K562 (cell line): Measurements from ENCODE around the gene SHC1. TPM values are rescaled to one million over a fixed set of nuclear protein-coding genes. Genes with fewer than 3 reads are reported as not detected.

Source experiments
- ADNP ChIP-seq: fragments of 200-800 bp; sonication (Bioruptor generic); IDR thresholded peaks from 2 replicates; pipeline ENCODE4 v1.6.1; 2016; ENCODE audit warnings: missing genetic modification characterization, missing compliant biosample characterization
- CEBPG ChIP-seq, 3 experiments: fragments of 200-800 bp in 1 of 3; sonication (Bioruptor generic) in 1 of 3; sonication (generic) in 1 of 3; formaldehyde crosslinking in 1 of 3; IDR thresholded peaks in 2 of 3; conservative IDR thresholded peaks in 1 of 3; 2 replicates each; pipeline versions ENCODE4 v1.6.1 to v1.8.0; 2016 to 2022; ENCODE audit warnings: missing compliant biosample characterization in 2 of 3, missing genetic modification characterization in 2 of 3, mild to moderate bottlenecking in 1 of 3, missing genetic modification reagents in 1 of 3
- CHD4 ChIP-seq: fragments of 200-600 bp; sonication (generic); IDR thresholded peaks from 3 replicates; pipeline ENCODE4 v1.6.1; 2012; ENCODE audit warnings: low read depth, mild to moderate bottlenecking, mixed read lengths, low read length, inconsistent platforms; ENCODE audit not compliant: insufficient read depth, insufficient replicate concordance, poor library complexity, severe bottlenecking
- HDAC1 ChIP-seq, 2 experiments: fragments of 450-650 bp; IDR thresholded peaks; 2 replicates each; pipeline ENCODE4 v1.6.1; 2016 to 2017; ENCODE audit warnings: inconsistent platforms in 1 of 2, mild to moderate bottlenecking in 1 of 2, moderate library complexity in 1 of 2
- HMG20A ChIP-seq: fragments of 450-650 bp; formaldehyde crosslinking; conservative IDR thresholded peaks from 2 replicates; pipeline ENCODE4 v1.4.0; 2020; ENCODE audit warnings: mild to moderate bottlenecking, mixed read lengths
- MCM2 ChIP-seq: fragments of 450-650 bp; IDR thresholded peaks from 2 replicates; pipeline ENCODE4 v1.6.1; 2017; ENCODE audit warnings: low read depth, mild to moderate bottlenecking
- MTA1 ChIP-seq: fragments of 450-650 bp; IDR thresholded peaks from 2 replicates; pipeline ENCODE4 v1.6.1; 2017; ENCODE audit warnings: borderline replicate concordance
- NUFIP1 ChIP-seq: fragments of 450-650 bp; IDR thresholded peaks from 2 replicates; pipeline ENCODE4 v1.6.1; 2018; ENCODE audit not compliant: partially characterized antibody
- POLR2A ChIP-seq: fragments of 450-650 bp; conservative IDR thresholded peaks from 2 replicates; pipeline ENCODE4 v1.6.1; 2016
- RNF2 ChIP-seq: sonication (generic); IDR thresholded peaks from 2 replicates; pipeline ENCODE4 v1.6.1; 2016
- SUPT5H ChIP-seq: fragments of 450-650 bp; IDR thresholded peaks from 2 replicates; pipeline ENCODE4 v1.6.1; 2016
- ZNF143 ChIP-seq: sonication (generic); formaldehyde crosslinking; IDR thresholded peaks from 2 replicates; pipeline ENCODE4 v1.9.0; 2022; ENCODE audit warnings: mild to moderate bottlenecking, missing genetic modification reagents
- ZNF184 ChIP-seq: sonication (generic); formaldehyde crosslinking; IDR thresholded peaks from 2 replicates; pipeline ENCODE4 v1.5.0; 2020; ENCODE audit warnings: missing genetic modification reagents
- polyA plus RNA-seq, 8 experiments: library from polyadenylated mRNA; depleted of rRNA in 4 of 8; stranded (reverse) in 5 of 8; unstranded in 3 of 8; fragments of >200 nt; fragmentation: Nextera tagmentation in 2 of 8; fragmentation: Illumina TruSeq in 1 of 8; extraction: Ambion mirVana in 2 of 8; extraction: Trizol in 1 of 8; gene quantifications; 2 replicates each; pipeline versions ENCODE4 v1.2.1 to v1.2.3, GENCODE V29; 2011 to 2014; ENCODE audit warnings: inconsistent platforms in 1 of 8, missing spikeins in 1 of 8
- total RNA-seq, 7 experiments: library from RNA; depleted of rRNA in 6 of 7; stranded (reverse); fragments of >200 nt in 6 of 7; fragmentation: Illumina TruSeq in 2 of 7; extraction: Trizol in 2 of 7; gene quantifications; 2 replicates each; pipeline versions ENCODE4 v1.2.1 to v1.2.3, GENCODE V29; 2011 to 2021; ENCODE audit warnings: low replicate concordance in 1 of 7
- TF ChIP-seq, protein P1 (sequence below): fragments of 450-650 bp; IDR thresholded peaks from 2 replicates; pipeline ENCODE4 v1.6.1; 2017; ENCODE audit warnings: antibody characterized with exemption
- TF ChIP-seq, protein P2 (sequence below): fragments of 250-450 bp; sonication (Bioruptor Pico); IDR thresholded peaks from 2 replicates; pipeline ENCODE4 v1.4.0; 2020; ENCODE audit warnings: mild to moderate bottlenecking, moderate library complexity
- TF ChIP-seq, protein P3 (sequence below): sonication (generic); formaldehyde crosslinking; IDR thresholded peaks from 2 replicates; pipeline ENCODE4 v1.8.0; 2022; ENCODE audit warnings: missing genetic modification reagents, mild to moderate bottlenecking, borderline replicate concordance
- TF ChIP-seq, protein P4 (sequence below): fragments of 450-650 bp; formaldehyde crosslinking; IDR thresholded peaks from 2 replicates; pipeline ENCODE4 v1.4.0; 2020; ENCODE audit warnings: mild to moderate bottlenecking, moderate library complexity

SHC1 gene
- total and polyA plus RNA-seq, 9 of the 15 experiments (the other 6 are each of a cell fraction or from before 2014, with no cell fraction given): 4.1 to 113 (median 51.9) TPM

DNA sequence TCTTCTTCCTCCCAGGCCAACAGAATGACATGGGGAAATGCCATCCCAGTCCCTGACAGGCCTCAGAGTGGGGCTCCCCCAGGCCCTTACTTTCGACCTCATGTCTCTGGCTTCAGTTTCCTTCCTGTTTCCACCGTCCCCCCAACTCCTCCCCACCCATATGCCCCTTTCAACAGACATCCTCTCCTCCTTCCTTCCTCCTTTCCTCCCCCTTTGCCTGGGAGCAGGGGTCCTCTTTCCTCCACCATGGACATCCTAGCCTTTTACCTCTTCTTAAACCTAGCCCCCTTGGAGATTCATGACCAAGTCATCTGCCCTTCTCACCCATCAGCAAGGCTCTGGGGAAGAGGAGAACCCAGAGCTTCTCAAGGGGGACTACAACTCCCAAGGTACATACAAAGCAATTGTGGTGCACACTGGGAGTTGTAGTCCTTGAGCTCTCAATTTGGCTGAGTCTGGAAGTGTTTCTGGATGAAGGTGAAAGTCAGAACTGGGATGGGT is 36.1 kb upstream of the SHC1 start (continued):
- peak in 1 of 2 experiments; percentile 29; a peak in 1 of 4 replicates for TF ChIP-seq HDAC1 (IDR thresholded peaks at IDR 0.05)
- TF ChIP-seq, protein P1, sequence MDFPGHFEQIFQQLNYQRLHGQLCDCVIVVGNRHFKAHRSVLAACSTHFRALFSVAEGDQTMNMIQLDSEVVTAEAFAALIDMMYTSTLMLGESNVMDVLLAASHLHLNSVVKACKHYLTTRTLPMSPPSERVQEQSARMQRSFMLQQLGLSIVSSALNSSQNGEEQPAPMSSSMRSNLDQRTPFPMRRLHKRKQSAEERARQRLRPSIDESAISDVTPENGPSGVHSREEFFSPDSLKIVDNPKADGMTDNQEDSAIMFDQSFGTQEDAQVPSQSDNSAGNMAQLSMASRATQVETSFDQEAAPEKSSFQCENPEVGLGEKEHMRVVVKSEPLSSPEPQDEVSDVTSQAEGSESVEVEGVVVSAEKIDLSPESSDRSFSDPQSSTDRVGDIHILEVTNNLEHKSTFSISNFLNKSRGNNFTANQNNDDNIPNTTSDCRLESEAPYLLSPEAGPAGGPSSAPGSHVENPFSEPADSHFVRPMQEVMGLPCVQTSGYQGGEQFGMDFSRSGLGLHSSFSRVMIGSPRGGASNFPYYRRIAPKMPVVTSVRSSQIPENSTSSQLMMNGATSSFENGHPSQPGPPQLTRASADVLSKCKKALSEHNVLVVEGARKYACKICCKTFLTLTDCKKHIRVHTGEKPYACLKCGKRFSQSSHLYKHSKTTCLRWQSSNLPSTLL: no peak
- peak; percentile 83 for TF ChIP-seq ZNF143 (CRISPR knock-in tag)
- no peak for TF ChIP-seq ADNP
- TF ChIP-seq POLR2A: no peak
- no peak for TF ChIP-seq HMG20A (CRISPR knock-in tag)
- TF ChIP-seq, protein P2, sequence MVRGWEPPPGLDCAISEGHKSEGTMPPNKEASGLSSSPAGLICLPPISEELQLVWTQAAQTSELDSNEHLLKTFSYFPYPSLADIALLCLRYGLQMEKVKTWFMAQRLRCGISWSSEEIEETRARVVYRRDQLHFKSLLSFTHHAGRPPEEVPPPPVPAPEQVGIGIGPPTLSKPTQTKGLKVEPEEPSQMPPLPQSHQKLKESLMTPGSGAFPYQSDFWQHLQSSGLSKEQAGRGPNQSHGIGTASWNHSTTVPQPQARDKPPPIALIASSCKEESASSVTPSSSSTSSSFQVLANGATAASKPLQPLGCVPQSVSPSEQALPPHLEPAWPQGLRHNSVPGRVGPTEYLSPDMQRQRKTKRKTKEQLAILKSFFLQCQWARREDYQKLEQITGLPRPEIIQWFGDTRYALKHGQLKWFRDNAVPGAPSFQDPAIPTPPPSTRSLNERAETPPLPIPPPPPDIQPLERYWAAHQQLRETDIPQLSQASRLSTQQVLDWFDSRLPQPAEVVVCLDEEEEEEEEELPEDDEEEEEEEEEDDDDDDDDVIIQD (CRISPR knock-in tag): no peak
- TF ChIP-seq CEBPG (CRISPR knock-in tag; IDR thresholded peaks at IDR 0.05): no peak
- TF ChIP-seq CEBPG (tag; conservative IDR thresholded peaks at IDR 0.05 in 1 of 2, IDR thresholded peaks at IDR 0.05 in 1 of 2): no peak
- TF ChIP-seq, protein P3, sequence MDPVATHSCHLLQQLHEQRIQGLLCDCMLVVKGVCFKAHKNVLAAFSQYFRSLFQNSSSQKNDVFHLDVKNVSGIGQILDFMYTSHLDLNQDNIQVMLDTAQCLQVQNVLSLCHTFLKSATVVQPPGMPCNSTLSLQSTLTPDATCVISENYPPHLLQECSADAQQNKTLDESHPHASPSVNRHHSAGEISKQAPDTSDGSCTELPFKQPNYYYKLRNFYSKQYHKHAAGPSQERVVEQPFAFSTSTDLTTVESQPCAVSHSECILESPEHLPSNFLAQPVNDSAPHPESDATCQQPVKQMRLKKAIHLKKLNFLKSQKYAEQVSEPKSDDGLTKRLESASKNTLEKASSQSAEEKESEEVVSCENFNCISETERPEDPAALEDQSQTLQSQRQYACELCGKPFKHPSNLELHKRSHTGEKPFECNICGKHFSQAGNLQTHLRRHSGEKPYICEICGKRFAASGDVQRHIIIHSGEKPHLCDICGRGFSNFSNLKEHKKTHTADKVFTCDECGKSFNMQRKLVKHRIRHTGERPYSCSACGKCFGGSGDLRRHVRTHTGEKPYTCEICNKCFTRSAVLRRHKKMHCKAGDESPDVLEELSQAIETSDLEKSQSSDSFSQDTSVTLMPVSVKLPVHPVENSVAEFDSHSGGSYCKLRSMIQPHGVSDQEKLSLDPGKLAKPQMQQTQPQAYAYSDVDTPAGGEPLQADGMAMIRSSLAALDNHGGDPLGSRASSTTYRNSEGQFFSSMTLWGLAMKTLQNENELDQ: no peak
- TF ChIP-seq SUPT5H: 0 out of 2 replicates have a peak, but pooled peaks have one; percentile 30
- no peak for TF ChIP-seq RNF2
- TF ChIP-seq ZNF184 (CRISPR knock-in tag): no peak
- no peak for TF ChIP-seq MTA1
- TF ChIP-seq, protein P4, sequence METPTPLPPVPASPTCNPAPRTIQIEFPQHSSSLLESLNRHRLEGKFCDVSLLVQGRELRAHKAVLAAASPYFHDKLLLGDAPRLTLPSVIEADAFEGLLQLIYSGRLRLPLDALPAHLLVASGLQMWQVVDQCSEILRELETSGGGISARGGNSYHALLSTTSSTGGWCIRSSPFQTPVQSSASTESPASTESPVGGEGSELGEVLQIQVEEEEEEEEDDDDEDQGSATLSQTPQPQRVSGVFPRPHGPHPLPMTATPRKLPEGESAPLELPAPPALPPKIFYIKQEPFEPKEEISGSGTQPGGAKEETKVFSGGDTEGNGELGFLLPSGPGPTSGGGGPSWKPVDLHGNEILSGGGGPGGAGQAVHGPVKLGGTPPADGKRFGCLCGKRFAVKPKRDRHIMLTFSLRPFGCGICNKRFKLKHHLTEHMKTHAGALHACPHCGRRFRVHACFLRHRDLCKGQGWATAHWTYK (CRISPR knock-in tag): no peak
- TF ChIP-seq MCM2: no peak
- no peak for TF ChIP-seq CHD4
- TF ChIP-seq NUFIP1: no peak
- TF ChIP-seq, all 486 proteins: peak for 10
